Neural progenitor cell (in vitro differentiated cells): ENCODE measurements around the gene CAPZB.

Source experiments
- CTCF ChIP-seq: fragments of 200-600 bp; sonication (generic); IDR thresholded peaks from 2 replicates; pipeline ENCODE4 v1.5.1; 2017; ENCODE audit warnings: antibody characterized with exemption, mild to moderate bottlenecking
- EZH2 ChIP-seq: fragments of 200-600 bp; sonication (generic); IDR thresholded peaks from 2 replicates; pipeline ENCODE4 v1.6.1; 2017; ENCODE audit warnings: antibody characterized with exemption, mild to moderate bottlenecking, moderate library complexity

- TF ChIP-seq CTCF: no peak
- no peak for TF ChIP-seq EZH2
Observed at GRCh38 chr1:19416145-19416544, 69.2 kb downstream of the CAPZB start.
